Colonic mucosa (tissue), 4 donors: Measurements from ENCODE around the gene PLPP4. TPM values are rescaled to one million over a fixed set of nuclear protein-coding genes. Genes with fewer than 3 reads are reported as not detected.

ENCODE experiments used
- DNase-seq: peaks from one replicate; pipeline ENCODE4 v3.0.0-alpha.2; 2020
- H3K27ac ChIP-seq: fragments of 200-600 bp; one replicate; pipeline ENCODE4 v1.8.0; 2021
- H3K27me3 ChIP-seq: fragments of 200-600 bp; one replicate; pipeline ENCODE4 v1.8.0; 2021
- H3K36me3 ChIP-seq: fragments of 200-600 bp; one replicate; pipeline ENCODE4 v1.8.0; 2021
- H3K4me1 ChIP-seq: fragments of 200-600 bp; one replicate; pipeline ENCODE4 v1.8.0; 2021; ENCODE audit warnings: mild to moderate bottlenecking
- H3K4me3 ChIP-seq: fragments of 200-600 bp; one replicate; pipeline ENCODE4 v1.8.0; 2021
- H3K9ac ChIP-seq, 2 donors: one replicate each; pipeline ENCODE4 v1.7.0; 2013; ENCODE audit warnings: control low read depth in 2 of 2, low read depth in 2 of 2, low read length in 2 of 2
- H3K9me3 ChIP-seq: fragments of 200-600 bp; one replicate; pipeline ENCODE4 v1.8.0; 2021
- intact Hi-C: fragments of 100-400 bp; cut with DNase I; formaldehyde crosslinking; loops from one replicate; pipeline ENCODE4 v1.14.1; 2022
- total RNA-seq, 2 donors: library from RNA; stranded (reverse); fragmentation: NEBNext Ultra II Directional in 1 of 2; extraction: Animal tissue kit (Norgen Biotek cat#: 25700) in 1 of 2; gene quantifications; one replicate each; pipeline ENCODE4 v1.2.1, GENCODE V29; 2021
- TF ChIP-seq, protein P1 (sequence below): fragments of 200-600 bp; IDR thresholded peaks from one replicate; pipeline ENCODE4 v1.8.0; 2022; ENCODE audit warnings: antibody characterized with exemption, mild to moderate bottlenecking
- donor health status: healthy.
- donor health status: DM: no; HTN: no; CAD: no.
- donor health status: DM: no; HTN: no; CAD: no.

Gene PLPP4
- total RNA-seq, 2 donors from 2014 or later, result 0.61 TPM; not detected in 1

DNA sequence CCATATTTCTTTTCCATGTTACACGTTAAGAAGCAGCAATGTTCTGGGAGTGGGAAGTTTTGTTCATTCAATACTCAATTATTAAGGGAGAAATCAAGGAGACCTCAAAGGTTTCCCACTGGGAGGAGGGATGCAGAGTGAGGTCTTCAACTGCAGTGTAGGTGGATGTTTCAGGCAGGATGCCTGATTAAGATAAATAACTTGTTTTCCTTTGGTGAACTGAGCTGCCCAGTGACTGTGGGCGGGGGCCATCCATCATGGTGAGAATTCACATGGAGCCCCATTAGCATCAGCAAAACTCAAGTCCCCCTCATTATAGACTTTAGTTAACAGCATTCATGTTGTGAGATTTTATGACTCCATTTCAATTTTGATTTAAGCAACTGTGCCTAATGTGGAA is 121.1 kb downstream of the PLPP4 start:
- TF ChIP-seq, protein P1, sequence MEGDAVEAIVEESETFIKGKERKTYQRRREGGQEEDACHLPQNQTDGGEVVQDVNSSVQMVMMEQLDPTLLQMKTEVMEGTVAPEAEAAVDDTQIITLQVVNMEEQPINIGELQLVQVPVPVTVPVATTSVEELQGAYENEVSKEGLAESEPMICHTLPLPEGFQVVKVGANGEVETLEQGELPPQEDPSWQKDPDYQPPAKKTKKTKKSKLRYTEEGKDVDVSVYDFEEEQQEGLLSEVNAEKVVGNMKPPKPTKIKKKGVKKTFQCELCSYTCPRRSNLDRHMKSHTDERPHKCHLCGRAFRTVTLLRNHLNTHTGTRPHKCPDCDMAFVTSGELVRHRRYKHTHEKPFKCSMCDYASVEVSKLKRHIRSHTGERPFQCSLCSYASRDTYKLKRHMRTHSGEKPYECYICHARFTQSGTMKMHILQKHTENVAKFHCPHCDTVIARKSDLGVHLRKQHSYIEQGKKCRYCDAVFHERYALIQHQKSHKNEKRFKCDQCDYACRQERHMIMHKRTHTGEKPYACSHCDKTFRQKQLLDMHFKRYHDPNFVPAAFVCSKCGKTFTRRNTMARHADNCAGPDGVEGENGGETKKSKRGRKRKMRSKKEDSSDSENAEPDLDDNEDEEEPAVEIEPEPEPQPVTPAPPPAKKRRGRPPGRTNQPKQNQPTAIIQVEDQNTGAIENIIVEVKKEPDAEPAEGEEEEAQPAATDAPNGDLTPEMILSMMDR, result no peak

DNA sequence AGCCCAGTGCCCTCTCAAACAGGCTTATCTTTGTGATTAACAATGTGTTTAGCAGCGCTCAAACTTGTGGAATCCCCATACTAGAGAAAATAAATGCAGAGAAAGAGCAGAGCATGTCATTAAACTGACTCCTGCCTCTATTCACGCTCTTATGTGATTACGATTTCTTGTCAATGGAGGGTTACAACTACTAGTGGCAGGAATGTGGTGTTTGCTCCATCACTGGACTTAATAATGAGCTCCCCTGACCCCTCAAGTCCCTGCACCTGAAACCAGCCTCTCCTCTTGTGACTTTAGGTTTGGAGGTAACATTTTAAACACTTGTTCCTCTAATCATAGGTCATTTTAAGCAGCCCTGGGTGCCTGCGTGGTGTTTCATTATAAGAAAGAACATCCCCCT is 121.9 kb downstream of the PLPP4 start:
- H3K36me3 ChIP-seq, result no peaks in the 10 kb centered on the region
- intact Hi-C loops, result no loop called here
- no peak for DNase-seq
- no peaks in the 10 kb centered on the region for H3K27me3 ChIP-seq
- TF ChIP-seq, protein P1, result no peak
- H3K4me3 ChIP-seq, result no peak overlapping the region
- H3K9ac ChIP-seq, result no peak overlapping the region
- no peaks in the 10 kb centered on the region for H3K4me1 ChIP-seq
- H3K9me3 ChIP-seq, result no peaks in the 10 kb centered on the region
- no peak overlapping the region for H3K27ac ChIP-seq

More for the DNA sequence above, 121.1 kb downstream of the PLPP4 start:
- intact Hi-C loops, result no loop called here
- no peak overlapping the region for H3K4me3 ChIP-seq
- H3K9ac ChIP-seq, result no peak overlapping the region
- no peaks in the 10 kb centered on the region for H3K36me3 ChIP-seq
- H3K27ac ChIP-seq, result no peak overlapping the region
- no peaks in the 10 kb centered on the region for H3K4me1 ChIP-seq
- no peaks in the 10 kb centered on the region for H3K27me3 ChIP-seq
- no peaks in the 10 kb centered on the region for H3K9me3 ChIP-seq
- no peak for DNase-seq

DNA sequence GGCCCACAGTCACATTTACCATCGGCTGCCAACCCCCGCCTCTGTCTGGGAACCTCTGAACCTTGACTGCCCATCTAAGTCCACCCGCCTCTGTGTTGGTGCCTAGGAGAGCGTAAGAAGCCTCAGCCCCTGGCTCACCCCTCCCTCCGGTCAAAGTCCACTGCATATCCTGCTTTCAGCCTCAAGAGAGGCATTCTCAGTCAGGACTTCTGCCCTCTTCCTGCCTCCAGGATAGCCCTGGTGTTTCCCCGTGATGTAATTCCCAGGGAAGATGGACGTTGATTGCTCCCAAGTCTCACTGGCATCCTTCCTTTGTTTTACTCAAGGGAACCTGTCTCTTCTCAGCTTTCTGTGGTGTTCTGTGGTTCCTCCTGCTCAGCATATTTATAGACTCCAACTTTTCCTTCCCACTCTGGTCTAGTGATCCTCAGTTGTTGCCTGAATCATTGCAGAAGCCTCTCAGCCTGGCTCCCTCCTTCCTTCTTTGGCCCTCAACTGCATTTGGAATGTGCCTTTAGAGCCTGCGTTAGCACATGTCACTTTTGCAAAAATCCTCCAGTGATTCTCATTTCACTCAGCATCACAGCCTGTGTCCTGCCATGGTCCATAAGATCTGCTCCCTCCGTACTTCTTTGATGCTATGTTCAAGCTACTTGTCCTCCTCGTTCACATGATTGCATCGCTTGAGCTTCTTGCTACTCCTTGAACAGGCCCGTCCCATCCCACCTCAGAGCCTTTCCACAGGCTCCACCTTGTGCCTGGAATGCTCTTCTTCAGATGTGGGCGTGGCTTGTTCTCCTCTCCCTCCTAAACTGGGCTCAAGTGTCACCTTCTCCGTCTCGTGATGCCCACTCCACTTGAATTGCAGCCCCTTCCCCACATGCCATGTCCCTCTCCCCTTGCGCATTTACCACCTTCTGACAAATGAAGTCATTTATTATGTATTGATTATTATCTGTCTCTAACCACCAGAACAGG is 124.2 kb downstream of the PLPP4 start:
- Histone ChIP-seq H3K4me1 (no peaks in the 10 kb centered on the region), H3K9ac (no peak overlapping the region), H3K27me3 (no peaks in the 10 kb centered on the region), H3K27ac (no peak overlapping the region), H3K36me3 (no peaks in the 10 kb centered on the region), H3K4me3 (no peak overlapping the region), H3K9me3 (no peaks in the 10 kb centered on the region)
- intact Hi-C loops, result no loop called here
- DNase-seq, result no peak
- TF ChIP-seq, protein P1, result no peak

DNA sequence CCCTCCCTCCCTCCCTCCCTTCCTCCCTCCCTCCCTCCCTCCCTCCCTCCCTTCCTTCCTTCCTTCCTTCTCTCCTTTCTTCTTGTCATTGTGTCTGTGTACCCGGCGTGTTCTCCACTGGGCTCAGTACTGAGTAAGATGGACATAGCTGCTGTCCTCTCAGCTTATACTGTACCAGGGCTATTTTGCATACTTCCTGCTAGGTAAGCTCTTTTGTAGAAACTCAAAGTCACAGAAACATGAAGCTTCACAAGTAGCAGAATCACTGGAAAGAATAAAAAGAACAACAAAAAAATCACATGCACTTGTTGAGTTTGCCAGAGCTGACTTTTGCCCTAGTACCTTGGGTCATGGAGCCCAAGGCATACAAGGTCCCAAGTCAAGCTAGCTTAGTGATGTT is 125.7 kb downstream of the PLPP4 start:
- H3K9me3 ChIP-seq, result no peaks in the 10 kb centered on the region
- no peaks in the 10 kb centered on the region for H3K36me3 ChIP-seq
- no peak for DNase-seq
- intact Hi-C loops, result no loop called here
- TF ChIP-seq, protein P1, result no peak
- no peaks in the 10 kb centered on the region for H3K27me3 ChIP-seq
- no peak overlapping the region for H3K9ac ChIP-seq
- H3K27ac ChIP-seq, result no peak overlapping the region
- H3K4me3 ChIP-seq, result no peak overlapping the region
- no peaks in the 10 kb centered on the region for H3K4me1 ChIP-seq

DNA sequence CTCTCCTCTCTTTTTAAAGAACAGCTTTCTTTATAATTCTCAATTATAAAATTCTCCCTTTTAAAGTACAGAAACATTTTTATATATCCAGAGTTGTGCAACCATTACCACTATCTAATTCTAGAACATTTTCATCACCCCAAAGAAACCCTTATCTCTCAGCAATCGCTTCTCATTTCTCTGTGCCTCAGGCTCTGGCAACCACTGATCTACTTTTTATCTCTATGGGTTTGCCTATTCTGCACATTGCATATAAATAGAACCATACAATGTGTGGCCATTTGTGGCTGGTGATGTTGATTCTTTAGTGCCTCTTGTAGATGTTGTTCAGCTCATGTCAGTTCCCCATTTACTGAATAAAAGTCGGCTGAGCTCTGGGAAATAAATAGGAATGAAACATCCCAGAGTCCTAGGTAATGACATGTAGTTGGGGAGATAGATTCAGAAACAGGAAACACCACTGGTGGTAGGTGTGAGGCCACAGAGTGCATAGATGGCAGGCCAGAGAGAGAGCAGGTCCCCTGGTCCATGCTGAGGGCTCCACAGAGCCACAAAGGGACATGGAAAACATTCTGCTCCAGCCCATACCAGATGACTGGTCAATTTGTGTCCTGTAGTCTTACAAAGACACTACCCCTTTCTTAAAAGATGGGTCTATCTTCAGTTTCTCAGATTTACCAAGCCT is 126.5 kb downstream of the PLPP4 start:
- TF ChIP-seq, protein P1, result no peak

More for the DNA sequence above, 126.5 kb downstream of the PLPP4 start:
- H3K27ac ChIP-seq, result no peak overlapping the region
- H3K9ac ChIP-seq, result no peak overlapping the region
- no peak for DNase-seq
- intact Hi-C loops, result no loop called here
- no peaks in the 10 kb centered on the region for H3K9me3 ChIP-seq
- no peaks in the 10 kb centered on the region for H3K4me1 ChIP-seq
- H3K4me3 ChIP-seq, result no peak overlapping the region
- H3K36me3 ChIP-seq, result no peaks in the 10 kb centered on the region
- H3K27me3 ChIP-seq, result no peaks in the 10 kb centered on the region
